GM19328 (cell line): Measurements from ENCODE around the gene MLF2.
"Not testable (repeated sequence)": the region's sequence is repeated elsewhere in the genome, so short reads cannot be mapped to it uniquely, and the experiment has no call there.

ENCODE experiments used
- ATAC-seq: cut with Tn5 transposase; IDR thresholded peaks from one replicate; pipeline ENCODE4 v1.9.1; 2021; ENCODE audit warnings: mild to moderate bottlenecking, moderate library complexity; ENCODE audit not compliant: unreplicated experiment

MLF2 gene

GRCh38 chr12:6765634-6766581 lies 13.0 kb upstream of the MLF2 start, which contains the start of gene PTMS:
Gene PTMS, plus strand, starts transcription at chr12:6766363. Its CDS starts 343 bp downstream, at chr12:6766706.
- ATAC-seq = no peak

GRCh38 chr12:6765048-6765633 lies 12.2 kb upstream of the MLF2 start:
- no peak for ATAC-seq

GRCh38 chr12:6764011-6764828 lies 11.3 kb upstream of the MLF2 start:
- peak; percentile 73 for ATAC-seq

GRCh38 chr12:6763380-6763779 lies 10.4 kb upstream of the MLF2 start:
- no peak for ATAC-seq

GRCh38 chr12:6759741-6760140 lies 6.8 kb upstream of the MLF2 start:
- ATAC-seq = no peak

GRCh38 chr12:6758506-6759095 lies 5.7 kb upstream of the MLF2 start:
- no peak for ATAC-seq

- ATAC-seq = no peak
These were observed 4.2 kb upstream of the MLF2 start for GRCh38 chr12:6757028-6757690.

- ATAC-seq = no peak
These were observed 1.5 kb upstream of the MLF2 start for GRCh38 chr12:6754411-6754810.

GRCh38 chr12:6753772-6754356 lies 923 bp upstream of the MLF2 start:
- no peak for ATAC-seq

- peak; percentile 14 for ATAC-seq
These were observed 597 bp downstream of the MLF2 start for GRCh38 chr12:6752167-6752920.

- ATAC-seq = no peak
These were observed 1.2 kb downstream of the MLF2 start for GRCh38 chr12:6751767-6752166.

- ATAC-seq = no peak
These were observed 2.4 kb downstream of the MLF2 start for GRCh38 chr12:6750506-6750905.

GRCh38 chr12:6748761-6749160 lies 4.2 kb downstream of the MLF2 start:
- ATAC-seq = no peak

GRCh38 chr12:6747216-6747615 lies 5.7 kb downstream of the MLF2 start:
- ATAC-seq = no peak

GRCh38 chr12:6745741-6746525 lies 7.0 kb downstream of the MLF2 start:
- no peak for ATAC-seq

- not testable (repeated sequence) for ATAC-seq
These were observed 9.6 kb downstream of the MLF2 start for GRCh38 chr12:6743300-6743699.

- ATAC-seq = no peak
These were observed 10.1 kb downstream of the MLF2 start for GRCh38 chr12:6742834-6743233.

GRCh38 chr12:6742080-6742479 lies 10.9 kb downstream of the MLF2 start:
- ATAC-seq = not testable (repeated sequence)

- no peak for ATAC-seq
These were observed 16.2 kb downstream of the MLF2 start for GRCh38 chr12:6736754-6737153.
